ENCODE data around the gene ACADS.
A peak's percentile ranks its signal among the peaks of the same experiment; 100 is the strongest.

ACADS gene

GRCh38 chr12:120725659-120726509 is at the start of gene ACADS:
TSS of gene ACADS (plus strand) at chr12:120725826. CDS start at chr12:120725886, 60 bp downstream.
- peak; percentile 92 for DNase-seq (ENCODE audit: low spot score)

- no peak for DNase-seq (ENCODE audit: low spot score)
These were observed 47.7 kb upstream of the ACADS start for GRCh38 chr12:120677765-120678473.

GRCh38 chr12:120678572-120678971 is 47.1 kb upstream of the ACADS start:
- DNase-seq (ENCODE audit: low spot score): no peak

GRCh38 chr12:120680165-120680738 is 45.4 kb upstream of the ACADS start:
- no peak for DNase-seq (ENCODE audit: low spot score)

- no peak for DNase-seq (ENCODE audit: low spot score)
These were observed 41.1 kb upstream of the ACADS start for GRCh38 chr12:120684523-120684932.

- no peak for DNase-seq (ENCODE audit: low spot score)
These were observed 40.1 kb upstream of the ACADS start for GRCh38 chr12:120685522-120685921.

- peak; percentile 97 for DNase-seq (ENCODE audit: low spot score)
These were observed 39.4 kb upstream of the ACADS start for GRCh38 chr12:120686151-120686689.

GRCh38 chr12:120686690-120687577 is 38.7 kb upstream of the ACADS start, which contains the start of gene MLEC:
TSS of gene MLEC (plus strand) at chr12:120687149. CDS start at chr12:120687297, 148 bp downstream.
- peak; percentile 97 for DNase-seq (ENCODE audit: low spot score)

GRCh38 chr12:120687578-120688289 is 37.9 kb upstream of the ACADS start:
- DNase-seq (ENCODE audit: low spot score): no peak

GRCh38 chr12:120688527-120689071 is 37.0 kb upstream of the ACADS start:
- DNase-seq (ENCODE audit: low spot score): peak; percentile 53

- DNase-seq (ENCODE audit: low spot score): no peak
These were observed 36.1 kb upstream of the ACADS start for GRCh38 chr12:120689397-120690082.

GRCh38 chr12:120690083-120690450 is 35.6 kb upstream of the ACADS start:
- DNase-seq (ENCODE audit: low spot score): no peak

GRCh38 chr12:120690978-120691377 is 34.6 kb upstream of the ACADS start:
- no peak for DNase-seq (ENCODE audit: low spot score)

- DNase-seq (ENCODE audit: low spot score): no peak
These were observed 33.0 kb upstream of the ACADS start for GRCh38 chr12:120692524-120693033.

- DNase-seq (ENCODE audit: low spot score): no peak
These were observed 31.8 kb upstream of the ACADS start for GRCh38 chr12:120693848-120694247.

GRCh38 chr12:120696626-120697025 is 29.0 kb upstream of the ACADS start:
- no peak for DNase-seq (ENCODE audit: low spot score)

GRCh38 chr12:120697344-120697743 is 28.3 kb upstream of the ACADS start:
- no peak for DNase-seq (ENCODE audit: low spot score)

GRCh38 chr12:120698665-120699064 is 27.0 kb upstream of the ACADS start:
- no peak for DNase-seq (ENCODE audit: low spot score)

- DNase-seq (ENCODE audit: low spot score): no peak
These were observed 26.1 kb upstream of the ACADS start for GRCh38 chr12:120699553-120699952.

- no peak for DNase-seq (ENCODE audit: low spot score)
These were observed 24.7 kb upstream of the ACADS start for GRCh38 chr12:120700886-120701285.
